Measurements from ENCODE around the gene SEMA3B. TPM values are rescaled to one million over a fixed set of nuclear protein-coding genes. Genes with fewer than 3 reads are reported as not detected.
A peak's percentile ranks its signal among the peaks of the same experiment; 100 is the strongest.

SEMA3B gene
- total RNA-seq, 4 donors from 2014 or later = 37.4 to 66.6 (median 46.4) TPM

DNA sequence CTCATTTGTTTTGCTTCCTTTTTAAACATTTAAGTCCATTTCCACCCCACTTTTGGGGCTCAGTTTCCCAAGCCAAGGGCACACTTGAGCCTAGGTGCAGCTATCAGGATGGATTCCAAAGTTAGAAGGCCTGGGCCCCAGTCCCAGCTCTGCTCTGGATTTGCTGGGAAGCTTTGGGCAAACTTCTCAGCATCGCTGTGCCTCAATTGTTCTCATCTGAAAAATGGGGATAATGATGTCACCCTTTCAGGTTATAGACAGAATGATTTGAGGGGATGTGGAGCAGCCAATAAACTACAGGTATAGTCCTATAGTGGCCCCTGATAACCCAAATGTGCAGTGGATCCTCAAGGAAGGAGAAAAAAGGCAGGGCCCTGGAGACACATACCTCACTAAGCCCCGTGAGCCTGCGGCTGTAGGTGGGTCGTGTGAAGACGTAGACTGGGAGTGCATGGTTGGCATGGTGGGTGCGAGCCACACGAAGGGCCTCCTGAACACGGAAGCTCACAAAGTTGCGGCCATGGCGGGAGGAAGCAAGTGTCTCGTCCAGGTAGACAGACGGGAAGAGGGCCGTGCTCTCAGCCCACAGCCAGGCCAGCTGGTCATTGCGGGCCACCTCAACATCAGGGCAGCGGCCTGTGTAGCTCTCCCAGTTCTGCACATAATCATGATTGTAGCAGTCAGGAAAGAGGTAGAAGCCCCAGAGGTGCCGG, 50.4 kb downstream of the SEMA3B start:
- Histone ChIP-seq H3K4me3 (peak overlapping the region; percentile 72 to 88 (median 84)), H3K36me3 (peaks cover 0 to 64% (median 50%) of the 10 kb centered on the region in 4 donors), H3K27ac (replicated peaks in 1 of 4) (peak overlapping the region in 3 of 4 donors; percentile 16 to 48 (median 22)), H3K4me1 (peaks cover 49 to 82% (median 70%) of the 10 kb centered on the region in 4 donors), H3K9me3 (no peaks in the 10 kb centered on the region), H3K27me3 (no peaks in the 10 kb centered on the region)
- TF ChIP-seq POLR2A (IDR thresholded peaks at IDR 0.05; ENCODE audit: low read depth) (no peak), POLR2AphosphoS5 (IDR thresholded peaks at IDR 0.05) (no peak), EP300 (IDR thresholded peaks at IDR 0.05) (no peak)
- TF ChIP-seq, protein P1, sequence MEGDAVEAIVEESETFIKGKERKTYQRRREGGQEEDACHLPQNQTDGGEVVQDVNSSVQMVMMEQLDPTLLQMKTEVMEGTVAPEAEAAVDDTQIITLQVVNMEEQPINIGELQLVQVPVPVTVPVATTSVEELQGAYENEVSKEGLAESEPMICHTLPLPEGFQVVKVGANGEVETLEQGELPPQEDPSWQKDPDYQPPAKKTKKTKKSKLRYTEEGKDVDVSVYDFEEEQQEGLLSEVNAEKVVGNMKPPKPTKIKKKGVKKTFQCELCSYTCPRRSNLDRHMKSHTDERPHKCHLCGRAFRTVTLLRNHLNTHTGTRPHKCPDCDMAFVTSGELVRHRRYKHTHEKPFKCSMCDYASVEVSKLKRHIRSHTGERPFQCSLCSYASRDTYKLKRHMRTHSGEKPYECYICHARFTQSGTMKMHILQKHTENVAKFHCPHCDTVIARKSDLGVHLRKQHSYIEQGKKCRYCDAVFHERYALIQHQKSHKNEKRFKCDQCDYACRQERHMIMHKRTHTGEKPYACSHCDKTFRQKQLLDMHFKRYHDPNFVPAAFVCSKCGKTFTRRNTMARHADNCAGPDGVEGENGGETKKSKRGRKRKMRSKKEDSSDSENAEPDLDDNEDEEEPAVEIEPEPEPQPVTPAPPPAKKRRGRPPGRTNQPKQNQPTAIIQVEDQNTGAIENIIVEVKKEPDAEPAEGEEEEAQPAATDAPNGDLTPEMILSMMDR (IDR thresholded peaks at IDR 0.05) = no peak
- no peak for DNase-seq (ENCODE audit: extremely low spot score)
- WGBS = 87% methylated on average over 14 of the region's 16 CpGs
- intact Hi-C loops (cut with DNase I) = no loop called here

DNA sequence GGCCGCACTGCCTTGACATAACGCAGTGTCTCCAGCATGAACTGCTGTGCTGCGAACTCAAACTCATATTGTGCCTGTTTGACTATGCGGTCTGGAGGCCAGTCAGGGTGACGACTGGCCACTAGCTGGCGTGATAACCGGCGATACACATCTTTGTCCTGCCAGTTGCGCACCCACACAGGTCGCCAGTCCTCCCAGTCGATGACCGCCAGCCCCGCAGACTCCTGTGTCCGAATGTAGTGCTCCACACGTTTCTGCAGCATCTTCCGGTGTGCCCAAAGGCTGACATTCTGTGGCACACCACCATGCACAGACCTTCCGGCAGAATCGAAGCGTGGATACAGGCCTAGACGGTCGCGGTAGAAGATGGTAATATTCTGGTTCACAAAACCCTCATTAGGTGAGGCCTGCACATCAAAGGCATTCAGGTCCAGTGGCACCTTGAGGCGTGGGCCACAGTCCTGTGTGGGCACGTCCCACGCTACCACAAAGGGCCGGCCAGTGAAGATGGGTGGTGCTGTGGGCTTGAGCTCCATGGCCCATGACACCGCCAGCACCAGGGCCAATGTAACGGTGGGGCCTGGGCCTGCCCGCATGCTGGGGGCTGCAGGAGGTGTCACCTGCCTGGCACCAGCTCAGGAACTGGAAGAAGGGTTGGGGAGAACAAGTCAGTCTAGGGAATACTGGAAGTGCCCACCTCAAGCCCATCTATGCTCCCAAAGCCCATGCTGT, 51.1 kb downstream of the SEMA3B start:
- no peak for DNase-seq (ENCODE audit: extremely low spot score)
- Histone ChIP-seq H3K9me3 (no peaks in the 10 kb centered on the region), H3K27ac (replicated peaks in 1 of 4) (peak overlapping the region; percentile 93 to 95 (median 93)), H3K27me3 (no peaks in the 10 kb centered on the region), H3K36me3 (peaks cover 0 to 61% (median 49%) of the 10 kb centered on the region in 4 donors), H3K4me1 (peaks cover 56 to 81% (median 76%) of the 10 kb centered on the region in 4 donors), H3K4me3 (peak overlapping the region; percentile 72 to 88 (median 84))
- TF ChIP-seq, protein P1 (IDR thresholded peaks at IDR 0.05) = no peak
- no peak for TF ChIP-seq POLR2AphosphoS5 (IDR thresholded peaks at IDR 0.05)
- TF ChIP-seq POLR2A (IDR thresholded peaks at IDR 0.05; ENCODE audit: low read depth) = no peak
- no peak for TF ChIP-seq EP300 (IDR thresholded peaks at IDR 0.05)
- 79% methylated on average over 12 of the region's 29 CpGs for WGBS
- intact Hi-C loops (cut with DNase I) = no loop called here

DNA sequence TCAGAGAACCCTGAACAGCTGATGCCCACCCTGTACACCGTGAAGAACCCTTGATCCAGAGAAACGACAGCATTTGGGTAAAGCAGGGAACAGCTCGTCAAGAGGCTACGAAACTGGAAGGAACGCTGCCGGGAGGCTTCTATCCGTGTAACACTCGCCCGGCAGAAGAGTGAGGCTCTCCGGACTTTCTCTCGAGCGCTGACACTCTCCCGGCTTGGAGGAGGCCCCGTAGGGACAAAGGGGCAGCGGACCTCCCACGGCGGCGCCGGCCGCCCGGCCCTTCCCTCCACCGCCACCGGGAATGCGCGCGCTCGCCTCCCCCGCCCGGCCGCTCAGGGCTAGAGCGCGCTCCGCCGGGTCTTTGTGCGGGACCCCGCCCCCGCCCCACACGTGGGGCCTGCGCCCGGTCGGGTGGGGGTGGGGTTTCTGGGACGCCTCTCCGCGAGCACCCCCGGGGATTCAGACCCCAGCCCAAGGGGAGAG, 51.9 kb downstream of the SEMA3B start:
- Histone ChIP-seq H3K36me3 (peaks cover 4 to 61% (median 52%) of the 10 kb centered on the region in 4 donors), H3K4me1 (peaks cover 56 to 90% (median 83%) of the 10 kb centered on the region in 4 donors), H3K9me3 (no peaks in the 10 kb centered on the region), H3K27me3 (no peaks in the 10 kb centered on the region), H3K4me3 (peak overlapping the region; percentile 72 to 88 (median 84)), H3K27ac (replicated peaks in 1 of 4) (peak overlapping the region; percentile 93 to 95 (median 93))
- no peak for DNase-seq (ENCODE audit: extremely low spot score)
- intact Hi-C loops (cut with DNase I) = no loop called here
- 0% methylated on average over 17 of the region's 45 CpGs for WGBS
- TF ChIP-seq, protein P1 (IDR thresholded peaks at IDR 0.05) = no peak
- peak in 1 of 2 donors; percentile 47 for TF ChIP-seq POLR2AphosphoS5 (IDR thresholded peaks at IDR 0.05)

DNA sequence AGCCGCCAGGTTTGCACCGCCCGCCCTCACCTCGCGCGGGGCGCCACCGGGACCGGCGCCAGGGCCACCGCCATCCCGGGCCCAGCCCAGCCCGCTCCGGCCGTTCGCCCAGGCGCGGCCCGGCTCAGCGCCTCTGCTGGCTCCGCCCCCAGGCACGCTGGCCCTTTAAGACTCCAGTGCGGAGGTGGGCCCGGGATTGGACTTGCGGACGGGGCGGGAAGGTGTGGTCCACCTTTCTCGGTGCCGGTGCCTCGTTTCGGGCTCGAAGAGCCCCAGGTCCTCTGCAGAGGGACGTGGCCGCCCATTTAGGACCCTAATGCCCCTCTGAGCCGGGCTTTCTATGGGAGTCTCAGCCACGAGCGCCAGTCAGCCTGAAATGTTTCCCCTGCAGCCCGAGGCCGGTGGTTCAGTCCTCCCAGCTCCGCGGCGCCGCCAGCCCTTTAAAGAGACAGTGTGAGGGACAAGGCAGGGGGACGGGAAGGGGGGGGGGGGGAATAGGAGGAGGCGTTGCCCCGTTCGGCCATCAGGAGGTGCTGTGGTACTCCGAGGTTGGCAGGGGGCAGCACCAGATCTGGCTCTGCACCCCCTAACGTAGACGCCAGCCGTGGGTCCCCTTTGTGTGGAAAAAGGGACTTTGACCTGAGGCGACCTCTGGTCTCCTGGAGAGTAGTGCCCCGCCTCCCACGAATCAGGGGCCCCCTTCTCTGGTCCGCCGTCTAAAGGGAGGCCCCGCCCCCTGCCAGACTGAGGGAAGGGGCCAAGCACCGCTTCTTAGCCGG, 52.6 kb downstream of the SEMA3B start:
- peak overlapping the region; percentile 93 to 95 (median 93) for H3K27ac ChIP-seq (replicated peaks in 1 of 4)
- peak; percentile 97 for DNase-seq (ENCODE audit: extremely low spot score)
- H3K27me3 ChIP-seq = no peaks in the 10 kb centered on the region
- peak overlapping the region; percentile 72 to 88 (median 84) for H3K4me3 ChIP-seq
- peaks cover 56 to 91% (median 84%) of the 10 kb centered on the region in 4 donors for H3K4me1 ChIP-seq
- peaks cover 10 to 59% (median 52%) of the 10 kb centered on the region in 4 donors for H3K36me3 ChIP-seq
- WGBS = 10% methylated on average over 7 of the region's 59 CpGs
- intact Hi-C loops (cut with DNase I) = no loop called here
- H3K9me3 ChIP-seq = no peaks in the 10 kb centered on the region
- TF ChIP-seq POLR2A (IDR thresholded peaks at IDR 0.05; ENCODE audit: low read depth) (no peak), EP300 (IDR thresholded peaks at IDR 0.05) (no peak), POLR2AphosphoS5 (IDR thresholded peaks at IDR 0.05) (peak in 1 of 2 donors; percentile 58)
- TF ChIP-seq, protein P1 (IDR thresholded peaks at IDR 0.05) = peak; percentile 40 to 64 (median 48)

All from esophagus muscularis mucosa (tissue), 4 donors.